Osteocyte (in vitro differentiated cells): ENCODE data around the gene TRPC1. TPM values are rescaled to one million over a fixed set of nuclear protein-coding genes. Genes with fewer than 3 reads are reported as not detected.

ENCODE experiments used
- DNase-seq: peaks from one replicate; pipeline ENCODE4 v3.0.0; 2021; ENCODE audit warnings: mixed read lengths; ENCODE audit not compliant: unreplicated experiment; ENCODE audit errors: extremely low spot score
- H3K27ac Mint-ChIP-seq: one replicate; pipeline ENCODE4 v1.8.0; 2021; ENCODE audit warnings: mild to moderate bottlenecking, mixed read lengths; ENCODE audit not compliant: unreplicated experiment
- H3K27me3 Mint-ChIP-seq: one replicate; pipeline ENCODE4 v1.8.0; 2021; ENCODE audit warnings: mixed read lengths; ENCODE audit not compliant: unreplicated experiment
- H3K36me3 Mint-ChIP-seq: one replicate; pipeline ENCODE4 v1.8.0; 2021; ENCODE audit warnings: mixed read lengths; ENCODE audit not compliant: unreplicated experiment
- H3K4me1 Mint-ChIP-seq: one replicate; pipeline ENCODE4 v1.8.0; 2021; ENCODE audit warnings: mixed read lengths; ENCODE audit not compliant: unreplicated experiment
- H3K4me3 Mint-ChIP-seq: one replicate; pipeline ENCODE4 v1.8.0; 2021; ENCODE audit warnings: mild to moderate bottlenecking, moderate library complexity, mixed read lengths; ENCODE audit not compliant: unreplicated experiment
- H3K9me3 Mint-ChIP-seq: one replicate; pipeline ENCODE4 v1.8.0; 2021; ENCODE audit warnings: mixed read lengths; ENCODE audit not compliant: unreplicated experiment
- CTCF ChIP-seq: fragments of 200-600 bp; sonication (generic); IDR thresholded peaks from 2 replicates; pipeline ENCODE4 v1.5.0; 2021; ENCODE audit warnings: antibody characterized with exemption, mild to moderate bottlenecking, moderate library complexity
- total RNA-seq: library from RNA; stranded (reverse); gene quantifications from 2 replicates; pipeline ENCODE4 v1.2.1, GENCODE V29; 2021

The TRPC1 gene
- total RNA-seq, 1 donor from 2014 or later = 18.6 TPM

GRCh38 chr3:142817897-142818296, 94.1 kb downstream of the TRPC1 start:
- no peak for TF ChIP-seq CTCF
- peaks cover 2% of the 10 kb centered on the region for H3K27me3 Mint-ChIP-seq
- no peak for DNase-seq
- H3K27ac Mint-ChIP-seq = no peak overlapping the region
- no peaks in the 10 kb centered on the region for H3K36me3 Mint-ChIP-seq
- no peaks in the 10 kb centered on the region for H3K9me3 Mint-ChIP-seq
- no peak overlapping the region for H3K4me3 Mint-ChIP-seq
- no peaks in the 10 kb centered on the region for H3K4me1 Mint-ChIP-seq

- no peak for TF ChIP-seq CTCF
- no peak overlapping the region for H3K4me3 Mint-ChIP-seq
Observed at GRCh38 chr3:142818651-142819050, 94.8 kb downstream of the TRPC1 start.

GRCh38 chr3:142819179-142819578, 95.3 kb downstream of the TRPC1 start:
- H3K36me3 Mint-ChIP-seq = no peaks in the 10 kb centered on the region
- no peak for TF ChIP-seq CTCF
- no peak overlapping the region for H3K4me3 Mint-ChIP-seq
- peaks cover 2% of the 10 kb centered on the region for H3K27me3 Mint-ChIP-seq
- DNase-seq = no peak
- no peak overlapping the region for H3K27ac Mint-ChIP-seq
- no peaks in the 10 kb centered on the region for H3K4me1 Mint-ChIP-seq
- no peaks in the 10 kb centered on the region for H3K9me3 Mint-ChIP-seq

More at GRCh38 chr3:142818651-142819050, 94.8 kb downstream of the TRPC1 start:
- H3K27me3 Mint-ChIP-seq = peaks cover 2% of the 10 kb centered on the region
- H3K36me3 Mint-ChIP-seq = no peaks in the 10 kb centered on the region
- no peak overlapping the region for H3K27ac Mint-ChIP-seq
- no peak for DNase-seq
- no peaks in the 10 kb centered on the region for H3K4me1 Mint-ChIP-seq
- H3K9me3 Mint-ChIP-seq = no peaks in the 10 kb centered on the region

- peak; percentile 95 for TF ChIP-seq CTCF
- no peaks in the 10 kb centered on the region for H3K9me3 Mint-ChIP-seq
- peak; percentile 92 for DNase-seq
- no peak overlapping the region for H3K27ac Mint-ChIP-seq
- no peak overlapping the region for H3K4me3 Mint-ChIP-seq
- H3K4me1 Mint-ChIP-seq = no peaks in the 10 kb centered on the region
- no peaks in the 10 kb centered on the region for H3K36me3 Mint-ChIP-seq
- peaks cover 2% of the 10 kb centered on the region for H3K27me3 Mint-ChIP-seq
Observed at GRCh38 chr3:142828703-142829305, 105.0 kb downstream of the TRPC1 start.

- Mint-ChIP-seq H3K4me3 (no peak overlapping the region), H3K27me3 (no peaks in the 10 kb centered on the region), H3K36me3 (peaks cover 5% of the 10 kb centered on the region), H3K4me1 (no peaks in the 10 kb centered on the region), H3K9me3 (no peaks in the 10 kb centered on the region), H3K27ac (no peak overlapping the region)
- TF ChIP-seq CTCF = no peak
- DNase-seq = no peak
Observed at GRCh38 chr3:142837526-142837925, 113.7 kb downstream of the TRPC1 start.
